ENCODE data around the gene MRPL43.
A peak's percentile ranks its signal among the peaks of the same experiment; 100 is the strongest.

MRPL43 gene

GRCh38 chr10:100970914-100971811 lies 16.1 kb downstream of the MRPL43 start:
- no peak overlapping the region for H3K9ac ChIP-seq

GRCh38 chr10:100970076-100970913 lies 17.0 kb downstream of the MRPL43 start:
- Histone ChIP-seq H3K79me2 (ENCODE audit: insufficient read depth, low read depth) (no peaks in the 10 kb centered on the region), H4K20me1 (ENCODE audit: insufficient read depth) (no peaks in the 10 kb centered on the region), H3K4me2 (peak overlapping the region; percentile 77; the same call in 1 of the 2 replicates), H3K4me3 (IDR thresholded peaks at IDR 0.05; ENCODE audit: insufficient read depth, low read depth, low read length) (no peak overlapping the region), H2AFZ (ENCODE audit: low read depth) (no peak overlapping the region), H3K4me1 (ENCODE audit: low read depth, poor library complexity, severe bottlenecking) (peaks cover 8% of the 10 kb centered on the region), H3K27me3 (ENCODE audit: insufficient read depth, low read depth) (no peaks in the 10 kb centered on the region), H3K9ac (no peak overlapping the region), H3K27ac (no peak overlapping the region), H3K36me3 (ENCODE audit: insufficient read depth) (no peaks in the 10 kb centered on the region)
- no peak for TF ChIP-seq CTCF (conservative IDR thresholded peaks at IDR 0.05; ENCODE audit: low read depth, low read length)

More at GRCh38 chr10:100970914-100971811, 16.1 kb downstream of the MRPL43 start:
- H3K27me3 ChIP-seq (ENCODE audit: insufficient read depth, low read depth), result no peaks in the 10 kb centered on the region
- H3K4me1 ChIP-seq (ENCODE audit: low read depth, poor library complexity, severe bottlenecking), result peaks cover 8% of the 10 kb centered on the region
- H3K4me2 ChIP-seq, result no peak overlapping the region
- H4K20me1 ChIP-seq (ENCODE audit: insufficient read depth), result no peaks in the 10 kb centered on the region
- no peak overlapping the region for H3K27ac ChIP-seq
- no peaks in the 10 kb centered on the region for H3K36me3 ChIP-seq (ENCODE audit: insufficient read depth)
- H2AFZ ChIP-seq (ENCODE audit: low read depth), result no peak overlapping the region
- H3K4me3 ChIP-seq (IDR thresholded peaks at IDR 0.05; ENCODE audit: insufficient read depth, low read depth, low read length), result no peak overlapping the region
- no peak for TF ChIP-seq CTCF (conservative IDR thresholded peaks at IDR 0.05; ENCODE audit: low read depth, low read length)
- no peaks in the 10 kb centered on the region for H3K79me2 ChIP-seq (ENCODE audit: insufficient read depth, low read depth)

- Histone ChIP-seq H3K79me2 (ENCODE audit: insufficient read depth, low read depth) (no peaks in the 10 kb centered on the region), H3K4me1 (ENCODE audit: low read depth, poor library complexity, severe bottlenecking) (peaks cover 8% of the 10 kb centered on the region), H3K27ac (no peak within 1 kb of the TSS), H3K9ac (no peak within 1 kb of the TSS), H4K20me1 (ENCODE audit: insufficient read depth) (no peaks in the 10 kb centered on the region), H3K4me3 (IDR thresholded peaks at IDR 0.05; ENCODE audit: insufficient read depth, low read depth, low read length) (no peak within 1 kb of the TSS), H2AFZ (ENCODE audit: low read depth) (peak within 1 kb of the TSS; percentile 64; the same call in 1 of the 2 replicates), H3K27me3 (ENCODE audit: insufficient read depth, low read depth) (no peaks in the 10 kb centered on the region), H3K36me3 (ENCODE audit: insufficient read depth) (no peaks in the 10 kb centered on the region), H3K4me2 (peak within 1 kb of the TSS; percentile 77)
- peak; percentile 69; the same call in 1 of the 2 replicates for TF ChIP-seq CTCF (conservative IDR thresholded peaks at IDR 0.05; ENCODE audit: low read depth, low read length)
Measured at GRCh38 chr10:100969187-100970075, 17.9 kb downstream of the MRPL43 start, which contains the start of gene SEMA4G. TSS of gene SEMA4G (plus strand) at chr10:100969504. CDS start at chr10:100972913, 3,409 bp downstream.

- no peaks in the 10 kb centered on the region for H4K20me1 ChIP-seq (ENCODE audit: insufficient read depth)
- H3K4me2 ChIP-seq, result peak overlapping the region; percentile 50; the same call in 1 of the 2 replicates
- peaks cover 8% of the 10 kb centered on the region for H3K4me1 ChIP-seq (ENCODE audit: low read depth, poor library complexity, severe bottlenecking)
- no peaks in the 10 kb centered on the region for H3K79me2 ChIP-seq (ENCODE audit: insufficient read depth, low read depth)
- no peak; the same call in 1 of the 2 replicates for TF ChIP-seq CTCF (conservative IDR thresholded peaks at IDR 0.05; ENCODE audit: low read depth, low read length)
- H3K36me3 ChIP-seq (ENCODE audit: insufficient read depth), result no peaks in the 10 kb centered on the region
- H2AFZ ChIP-seq (ENCODE audit: low read depth), result peak overlapping the region; percentile 59; the same call in 1 of the 2 replicates
- no peak overlapping the region for H3K4me3 ChIP-seq (IDR thresholded peaks at IDR 0.05; ENCODE audit: insufficient read depth, low read depth, low read length)
- no peak overlapping the region for H3K27ac ChIP-seq
- no peaks in the 10 kb centered on the region for H3K27me3 ChIP-seq (ENCODE audit: insufficient read depth, low read depth)
- H3K9ac ChIP-seq, result no peak overlapping the region
Measured at GRCh38 chr10:100968863-100969186, 18.5 kb downstream of the MRPL43 start.

All from KMS-11 (cell line).